Cerebellar nuclear complex (tissue), 1 donor: ENCODE measurements around the gene NACC2.

Experiments
- DNase-seq, 2 experiments: peaks; one replicate each; lab custom pipeline; 2025; lab: John Stamatoyannopoulos, UW

NACC2 gene

DNA sequence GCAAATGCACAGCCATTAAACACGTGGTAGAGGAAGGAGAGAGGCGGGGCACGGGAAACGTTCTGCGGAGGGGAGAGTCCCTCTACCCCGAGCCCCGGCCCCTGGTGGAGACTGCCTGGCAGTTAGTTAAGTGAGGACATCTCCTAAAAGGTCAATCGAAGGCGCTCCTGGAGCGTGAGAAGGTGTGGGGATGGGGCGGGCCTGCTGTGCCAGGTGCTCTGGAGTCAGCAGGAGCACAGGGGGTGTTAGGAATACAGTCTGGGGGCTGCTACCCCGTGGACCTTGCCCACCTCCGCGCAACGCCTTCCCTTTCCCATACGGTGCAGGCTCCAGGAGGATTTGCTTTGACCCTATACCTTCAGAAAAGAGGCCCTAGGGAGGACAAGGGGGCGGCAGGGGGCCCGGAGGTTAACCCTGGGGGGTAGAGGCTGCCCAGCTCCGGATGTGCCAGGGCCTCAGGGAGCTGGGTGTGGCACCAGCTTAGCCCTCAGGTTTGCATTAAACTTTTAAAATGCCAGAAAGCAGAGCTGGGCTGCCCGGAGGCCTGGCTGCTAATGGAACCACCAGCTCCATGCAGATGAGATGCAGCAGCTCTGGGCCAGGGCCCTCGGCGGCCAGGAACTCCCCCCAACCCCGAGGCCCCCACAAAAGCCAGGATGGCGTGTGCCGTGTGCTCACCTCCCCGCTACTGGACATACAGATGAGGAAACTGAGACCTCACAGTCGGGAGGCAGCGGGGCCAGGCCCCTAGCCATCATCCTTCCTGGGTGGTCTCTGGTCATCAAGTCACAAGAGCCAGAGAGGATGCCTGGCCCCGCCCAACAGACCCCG lies 39.2 kb downstream of the NACC2 start:
- DNase-seq = no peak

DNA sequence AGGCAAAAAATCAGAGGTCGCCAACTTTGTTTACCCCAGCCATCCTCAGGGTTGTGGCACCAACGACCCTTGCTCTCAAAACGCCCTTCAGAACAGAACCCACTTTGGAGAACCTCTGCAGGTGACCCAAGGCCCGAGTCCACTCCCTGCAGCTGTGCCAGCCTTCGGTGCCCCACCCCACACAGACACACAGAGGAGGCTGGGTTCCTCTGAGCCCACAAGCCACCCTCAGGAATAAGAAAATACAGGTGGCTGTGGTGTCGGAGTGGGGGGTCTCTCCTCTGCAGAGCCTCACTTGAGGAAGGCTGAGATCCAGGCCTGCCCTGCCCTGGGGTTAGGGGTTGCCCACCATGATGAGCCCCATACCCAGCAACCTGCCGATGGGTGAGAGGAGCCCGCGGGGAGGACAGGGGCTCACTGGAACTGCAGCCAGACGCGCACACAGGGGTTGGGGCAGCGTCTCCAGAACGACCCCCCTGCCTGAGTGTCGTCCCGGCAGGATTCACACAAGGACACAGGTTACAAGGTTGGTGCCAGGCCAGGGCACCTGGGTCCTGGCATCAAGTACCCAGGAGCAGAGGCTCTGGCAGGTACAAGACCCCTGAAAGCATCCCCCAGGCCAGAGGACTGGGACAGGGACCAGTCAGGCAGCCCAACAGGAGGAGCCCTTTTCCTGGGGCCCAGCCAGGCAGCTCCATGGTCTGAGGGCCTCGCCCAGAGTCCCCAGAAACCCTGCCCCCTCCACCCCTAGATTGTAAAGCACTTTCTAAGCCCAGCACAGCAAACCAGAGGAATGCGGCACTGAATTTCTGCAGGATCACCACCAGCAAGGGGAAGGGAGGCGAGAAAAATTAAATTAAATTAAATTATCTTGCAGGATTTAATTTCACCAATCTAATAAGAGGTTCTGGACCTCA lies 40.0 kb downstream of the NACC2 start:
- DNase-seq = no peak

GRCh38 chr9:136054146-136054545 lies 40.9 kb downstream of the NACC2 start:
- DNase-seq = no peak

DNA sequence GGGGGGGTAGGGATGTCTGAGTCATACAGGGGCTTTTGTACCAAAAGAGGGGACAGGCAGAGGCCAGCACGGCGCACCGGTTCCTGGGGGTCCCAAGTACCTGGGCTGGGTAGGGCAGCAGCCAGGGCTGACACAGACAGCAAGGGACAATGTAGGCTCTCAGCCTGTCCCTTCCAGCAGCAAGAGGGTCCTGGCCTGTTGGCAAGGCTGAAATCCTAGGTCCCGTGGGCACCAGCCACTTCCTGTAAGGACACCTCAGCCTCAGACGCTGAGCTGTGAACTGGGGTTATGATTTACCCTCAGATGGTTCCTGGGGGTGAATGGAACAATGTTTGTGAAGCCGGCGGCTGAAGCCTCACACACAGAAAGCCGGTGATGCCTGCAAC lies 41.3 kb downstream of the NACC2 start:
- no peak for DNase-seq

- peak in 1 of 2 experiments; percentile 30 for DNase-seq
Observed at GRCh38 chr9:136052991-136053756, 41.9 kb downstream of the NACC2 start.

DNA sequence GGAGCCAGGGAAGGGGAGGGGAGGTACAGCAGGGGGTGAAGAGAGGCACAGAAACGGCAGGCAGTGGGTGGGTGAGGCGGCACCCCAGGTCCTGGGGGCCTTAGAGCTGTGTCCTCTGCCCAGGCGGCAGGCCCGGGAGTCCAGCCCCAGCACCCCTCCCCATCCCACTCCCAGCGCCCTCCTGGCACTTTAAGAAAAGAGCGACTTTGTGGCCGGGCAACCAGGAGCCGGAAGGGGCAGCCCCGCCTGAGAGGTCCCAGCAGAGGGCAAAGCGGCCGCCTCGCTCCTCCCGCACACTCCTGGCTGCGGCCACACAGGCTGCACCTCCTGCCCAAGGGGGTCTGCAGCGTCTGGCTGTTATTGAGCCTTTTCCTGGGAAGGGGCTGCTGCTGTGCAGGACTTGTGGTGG lies 42.6 kb downstream of the NACC2 start:
- DNase-seq = no peak

DNA sequence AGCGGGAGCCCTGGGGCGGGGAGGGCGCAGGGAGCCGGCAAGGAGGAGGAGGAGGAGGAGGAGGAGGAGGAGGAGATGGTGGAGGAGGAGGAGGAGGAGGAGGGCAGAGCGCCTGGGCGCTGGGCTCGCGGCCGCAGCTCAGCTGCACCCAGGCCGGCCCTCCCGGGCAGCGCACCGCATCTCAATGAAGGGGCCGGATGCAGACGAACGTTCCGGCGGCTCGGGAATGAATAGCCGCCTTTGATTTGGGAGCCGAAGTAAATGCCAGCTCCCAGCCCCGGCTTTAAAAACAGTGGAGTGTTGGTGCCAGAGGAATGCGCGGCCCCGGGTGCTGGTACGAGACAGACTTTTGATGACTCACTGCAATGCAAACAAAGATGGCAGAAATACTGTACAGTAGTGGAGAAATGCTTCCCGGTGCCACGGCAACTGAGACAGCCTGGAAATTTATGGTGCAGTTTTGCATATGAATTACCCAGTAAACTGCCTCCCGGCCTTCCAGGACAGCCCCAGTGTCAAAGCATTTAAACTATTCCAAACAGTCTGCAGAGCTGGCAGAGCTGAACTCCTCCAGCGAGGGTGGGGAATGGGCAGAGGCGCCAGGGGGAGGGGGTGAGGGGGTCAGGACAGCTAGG lies 43.1 kb downstream of the NACC2 start:
- no peak for DNase-seq

GRCh38 chr9:136051453-136051836 lies 43.6 kb downstream of the NACC2 start:
- DNase-seq = no peak

DNA sequence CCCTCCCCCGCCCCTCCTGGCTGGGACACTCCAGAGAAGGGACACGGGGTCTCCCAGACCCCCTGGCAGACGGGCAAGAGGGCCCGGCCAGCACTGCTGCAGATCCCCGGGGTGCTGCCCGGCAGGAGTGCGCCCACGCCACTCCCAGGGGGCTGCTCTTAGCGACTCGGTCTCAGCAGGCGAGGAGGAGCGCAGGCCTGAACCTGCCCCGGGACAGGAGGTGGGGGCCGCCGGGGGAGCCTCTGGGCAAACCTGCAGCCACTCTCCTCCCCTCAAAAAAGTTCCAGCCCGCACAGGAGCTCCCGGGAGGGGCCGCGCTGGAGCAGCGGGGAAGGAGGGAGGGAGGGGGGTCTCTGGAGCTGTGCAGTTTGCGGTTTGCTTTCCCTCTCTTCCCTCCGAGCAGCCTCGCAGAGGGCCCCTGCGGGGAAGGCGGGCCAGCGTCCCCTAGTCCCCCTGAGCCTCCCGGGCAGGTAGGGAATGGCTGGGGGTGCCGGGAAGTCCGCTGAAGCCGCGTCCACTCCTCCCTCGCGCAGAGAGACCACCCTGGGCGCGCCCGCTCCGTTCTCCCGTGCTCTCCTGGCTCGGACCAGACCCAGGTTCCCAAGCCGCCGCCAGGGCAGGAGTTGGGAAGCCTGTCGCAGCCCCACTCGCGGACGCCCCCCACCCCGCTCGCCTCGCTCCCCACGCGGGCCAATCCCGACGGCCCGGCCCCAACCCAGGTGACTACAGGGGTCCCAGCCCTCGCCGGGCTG lies 44.2 kb downstream of the NACC2 start:
- DNase-seq = no peak

GRCh38 chr9:136050266-136050700 lies 44.8 kb downstream of the NACC2 start:
- DNase-seq = no peak

- DNase-seq = no peak
Observed at GRCh38 chr9:136049491-136050265, 45.4 kb downstream of the NACC2 start.

GRCh38 chr9:136048560-136049411 lies 46.3 kb downstream of the NACC2 start:
- DNase-seq = no peak

- no peak for DNase-seq
Observed at GRCh38 chr9:136047775-136048559, 47.1 kb downstream of the NACC2 start.

DNA sequence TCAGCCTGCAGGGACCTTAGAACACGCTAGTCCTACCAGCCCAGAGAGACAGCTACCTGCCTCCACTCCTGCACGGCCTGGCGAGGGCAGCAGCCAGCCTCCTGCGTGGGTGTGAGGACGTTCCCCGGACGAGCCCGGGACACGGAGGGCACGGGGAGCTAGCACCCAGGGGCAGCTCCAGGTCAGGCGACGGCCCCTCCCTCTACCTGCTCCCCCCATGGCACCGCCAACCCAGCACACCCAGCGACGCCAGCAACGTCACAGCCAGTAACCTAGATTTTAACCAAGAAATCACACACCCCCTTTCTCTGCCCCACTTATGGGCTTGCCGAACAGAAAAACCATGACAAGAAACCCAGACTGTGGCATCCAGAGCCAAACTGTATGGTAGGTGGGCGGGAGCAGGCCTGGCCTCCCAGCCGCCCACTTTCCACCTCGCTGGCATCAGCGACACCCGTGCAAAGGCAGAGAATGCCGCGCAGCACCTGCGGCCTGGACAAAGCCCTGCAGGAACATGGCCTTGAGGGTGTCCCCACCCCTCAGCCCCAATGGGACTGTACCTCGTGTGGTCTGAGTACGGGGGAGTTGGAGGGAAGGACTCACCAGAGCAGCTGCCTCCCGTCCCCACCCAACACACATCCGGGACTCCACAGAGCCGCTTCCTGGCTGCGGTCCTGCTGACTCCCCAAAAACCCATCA lies 47.9 kb downstream of the NACC2 start:
- DNase-seq = no peak

DNA sequence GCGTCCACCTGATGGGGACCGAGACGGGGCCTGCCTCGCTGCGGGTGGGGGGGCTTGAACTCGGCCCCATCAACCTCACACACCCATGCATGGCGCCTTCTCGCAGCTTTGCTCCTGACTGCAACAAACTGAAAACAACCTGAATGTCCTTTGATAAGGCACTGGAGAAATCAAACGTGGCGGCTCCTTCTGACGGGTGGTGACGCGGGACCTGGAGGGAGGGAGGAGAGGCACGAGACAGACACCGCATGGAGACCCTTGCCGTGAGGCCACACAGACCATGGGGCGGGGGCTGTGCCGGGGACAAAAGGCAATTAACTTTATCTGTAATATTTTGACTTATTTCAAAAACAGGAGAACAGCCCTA lies 48.6 kb downstream of the NACC2 start:
- DNase-seq = no peak

GRCh38 chr9:136045595-136046553 lies 49.2 kb downstream of the NACC2 start:
- no peak for DNase-seq
